Activated naive CD4-positive, alpha-beta T cell treated with anti-CD3 and anti-CD28 coated beads, Interleukin-2, amount 50 U/mL, for 72 hours (primary cell): ENCODE results near the gene ZNF740. TPM values are rescaled to one million over a fixed set of nuclear protein-coding genes. Genes with fewer than 3 reads are reported as not detected.
A peak's percentile ranks its signal among the peaks of the same experiment; 100 is the strongest.
"Not testable (repeated sequence)": the region's sequence is repeated elsewhere in the genome, so short reads cannot be mapped to it uniquely, and the experiment has no call there.

ENCODE experiments used
- ATAC-seq, 2 donors: fragments of 150-1000 bp; cut with Tn5 transposase; 2 replicates each; pipeline ENCODE4 v1.10.0; 2021; ENCODE audit warnings: mild to moderate bottlenecking in 2 of 2, moderate library complexity in 2 of 2
- DNase-seq, 2 donors: peaks; one replicate each; pipeline ENCODE4 v3.0.0; 2021 to 2022; ENCODE audit warnings: low spot score in 2 of 2
- H3K27ac Mint-ChIP-seq, 2 donors: one replicate each; pipeline ENCODE4 v1.8.0; 2022; ENCODE audit warnings: mild to moderate bottlenecking in 2 of 2, mixed read lengths in 2 of 2
- H3K36me3 Mint-ChIP-seq, 2 donors: one replicate each; pipeline ENCODE4 v1.8.0; 2022; ENCODE audit warnings: mixed read lengths in 2 of 2
- H3K9me3 Mint-ChIP-seq, 2 donors: one replicate each; pipeline ENCODE4 v1.8.0; 2022; ENCODE audit warnings: mixed read lengths in 2 of 2
- total RNA-seq, 2 donors: library from RNA; stranded (reverse); gene quantifications; one replicate each; pipeline ENCODE4 v1.2.3, GENCODE V29; 2022

The ZNF740 gene
- 10 to 100 TPM; 36.8 to 43.2 TPM for total RNA-seq

- ATAC-seq (peak; percentile 97 to 98), DNase-seq (peak; percentile 96 to 97)
- H3K9me3 Mint-ChIP-seq: no peaks in the 10 kb centered on the region
- H3K27ac Mint-ChIP-seq: peak within 1 kb of the TSS; percentile 87 to 96
- H3K36me3 Mint-ChIP-seq: peaks cover 24 to 30% of the 10 kb centered on the region in 2 donors
Measured at GRCh38 chr12:53180220-53180930, at the start of gene ZNF740, which contains the start of gene CSAD. ZNF740 (plus strand) TSS chr12:53180722; CDS start chr12:53181984, 1,262 bp downstream. CSAD (minus strand) TSS chr12:53180925; CDS start chr12:53173470, 7,455 bp downstream.

GRCh38 chr12:53131844-53132243 is 48.7 kb upstream of the ZNF740 start:
- DNase-seq (no peak), ATAC-seq (no peak)
- Mint-ChIP-seq H3K27ac (no peak overlapping the region), H3K9me3 (no peaks in the 10 kb centered on the region), H3K36me3 (no peaks in the 10 kb centered on the region)

- Mint-ChIP-seq H3K27ac (no peak overlapping the region), H3K9me3 (peaks cover 4 to 9% of the 10 kb centered on the region in 2 donors), H3K36me3 (peaks cover 6 to 8% of the 10 kb centered on the region in 2 donors)
- DNase-seq (no peak), ATAC-seq (no peak)
Measured at GRCh38 chr12:53133722-53134121, 46.8 kb upstream of the ZNF740 start.

GRCh38 chr12:53143355-53143754 is 37.2 kb upstream of the ZNF740 start:
- Mint-ChIP-seq H3K9me3 (peaks cover 0 to 5% of the 10 kb centered on the region in 2 donors), H3K36me3 (no peaks in the 10 kb centered on the region), H3K27ac (no peak overlapping the region)
- ATAC-seq (no peak), DNase-seq (no peak)

GRCh38 chr12:53145383-53146260 is 34.9 kb upstream of the ZNF740 start:
- no peak for ATAC-seq
- DNase-seq: no peak
- Mint-ChIP-seq H3K27ac (no peak overlapping the region), H3K9me3 (no peaks in the 10 kb centered on the region), H3K36me3 (no peaks in the 10 kb centered on the region)

GRCh38 chr12:53147181-53147580 is 33.3 kb upstream of the ZNF740 start:
- Mint-ChIP-seq H3K36me3 (no peaks in the 10 kb centered on the region), H3K9me3 (no peaks in the 10 kb centered on the region), H3K27ac (no peak overlapping the region)
- DNase-seq (no peak), ATAC-seq (no peak)

- Mint-ChIP-seq H3K27ac (no peak overlapping the region), H3K36me3 (no peaks in the 10 kb centered on the region), H3K9me3 (no peaks in the 10 kb centered on the region)
- DNase-seq (no peak), ATAC-seq (no peak)
Measured at GRCh38 chr12:53147653-53148052, 32.9 kb upstream of the ZNF740 start.

- DNase-seq (no peak), ATAC-seq (no peak)
- Mint-ChIP-seq H3K36me3 (no peaks in the 10 kb centered on the region), H3K9me3 (no peaks in the 10 kb centered on the region), H3K27ac (no peak overlapping the region)
Measured at GRCh38 chr12:53151039-53151438, 29.5 kb upstream of the ZNF740 start.

- H3K36me3 Mint-ChIP-seq: no peaks in the 10 kb centered on the region
- no peaks in the 10 kb centered on the region for H3K9me3 Mint-ChIP-seq
- H3K27ac Mint-ChIP-seq: no peak overlapping the region
- DNase-seq (no peak), ATAC-seq (no peak)
Measured at GRCh38 chr12:53152390-53152789, 28.1 kb upstream of the ZNF740 start.

GRCh38 chr12:53159195-53159839 is 21.2 kb upstream of the ZNF740 start:
- H3K36me3 Mint-ChIP-seq: no peaks in the 10 kb centered on the region
- ATAC-seq (peak; percentile 98), DNase-seq (peak; percentile 85 to 96)
- H3K27ac Mint-ChIP-seq: peak overlapping the region; percentile 53 to 79
- no peaks in the 10 kb centered on the region for H3K9me3 Mint-ChIP-seq

GRCh38 chr12:53160000-53160399 is 20.5 kb upstream of the ZNF740 start:
- DNase-seq (no peak), ATAC-seq (no peak)
- Mint-ChIP-seq H3K36me3 (no peaks in the 10 kb centered on the region), H3K9me3 (no peaks in the 10 kb centered on the region), H3K27ac (peak overlapping the region in 1 of 2 donors; percentile 53)

GRCh38 chr12:53160673-53161072 is 19.8 kb upstream of the ZNF740 start:
- Mint-ChIP-seq H3K9me3 (no peaks in the 10 kb centered on the region), H3K27ac (peak overlapping the region in 1 of 2 donors; percentile 33), H3K36me3 (no peaks in the 10 kb centered on the region)
- ATAC-seq: no peak
- no peak for DNase-seq

GRCh38 chr12:53161119-53161911 is 19.2 kb upstream of the ZNF740 start:
- H3K36me3 Mint-ChIP-seq: no peaks in the 10 kb centered on the region
- DNase-seq (no peak), ATAC-seq (no peak)
- no peak overlapping the region for H3K27ac Mint-ChIP-seq
- H3K9me3 Mint-ChIP-seq: no peaks in the 10 kb centered on the region

- not testable (repeated sequence) for ATAC-seq, DNase-seq, H3K9me3 Mint-ChIP-seq, H3K36me3 Mint-ChIP-seq, H3K27ac Mint-ChIP-seq
Measured at GRCh38 chr12:53163008-53163407, 17.5 kb upstream of the ZNF740 start.

GRCh38 chr12:53166837-53167236 is 13.7 kb upstream of the ZNF740 start:
- no peaks in the 10 kb centered on the region for H3K9me3 Mint-ChIP-seq
- DNase-seq (no peak), ATAC-seq (no peak)
- H3K27ac Mint-ChIP-seq: no peak overlapping the region
- H3K36me3 Mint-ChIP-seq: no peaks in the 10 kb centered on the region

GRCh38 chr12:53169644-53170043 is 10.9 kb upstream of the ZNF740 start:
- Mint-ChIP-seq H3K36me3 (no peaks in the 10 kb centered on the region), H3K9me3 (no peaks in the 10 kb centered on the region), H3K27ac (peak overlapping the region in 1 of 2 donors; percentile 41)
- ATAC-seq (no peak), DNase-seq (peak in 1 of 2 donors; percentile 6)
